ENCODE results near the gene ROBO1.

GRCh38 chr3:79670178-79670577 is 97.6 kb downstream of the ROBO1 start:
- no peak for TF ChIP-seq CTCF (IDR thresholded peaks at IDR 0.05)
- TF ChIP-seq EZH2 (IDR thresholded peaks at IDR 0.05) = no peak
